ENCODE measurements around the gene RAD51B.

Gene RAD51B

DNA sequence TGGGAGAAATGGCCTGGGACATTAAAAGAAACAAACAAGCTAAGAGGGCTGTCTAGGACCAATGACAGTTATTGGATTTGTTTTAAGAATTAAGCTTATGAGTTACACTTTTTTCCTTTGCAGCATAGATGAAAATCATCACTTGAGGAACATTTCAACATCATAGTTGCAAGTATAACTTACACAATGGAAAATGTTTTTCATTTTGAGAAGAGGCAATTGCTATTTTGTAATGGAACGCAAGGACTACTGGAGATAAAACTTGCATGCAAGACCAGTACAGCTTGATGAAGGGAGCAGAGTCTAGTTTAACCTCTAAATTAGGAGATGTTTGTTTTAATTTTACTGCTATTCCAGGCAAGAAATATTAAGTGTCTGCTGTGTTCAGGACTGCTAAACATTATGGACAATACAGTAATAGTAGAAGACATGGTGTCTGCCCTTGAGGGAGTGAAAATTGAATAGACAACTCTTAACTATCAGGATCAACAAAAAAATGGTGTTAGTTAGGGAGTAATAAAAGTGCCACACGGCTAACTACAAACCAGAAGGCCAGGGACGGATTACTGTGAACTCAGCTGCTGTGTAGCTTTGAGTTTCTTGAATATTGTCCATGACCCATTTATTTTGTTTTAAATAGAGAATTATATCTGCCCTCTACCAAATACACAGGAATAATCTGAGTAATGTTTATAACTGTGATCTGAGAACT lies 374.5 kb downstream of the RAD51B start:
- peaks cover 38% of the 10 kb centered on the region for H3K4me1 ChIP-seq (ENCODE audit: control insufficient read depth, insufficient read depth, low read length)
- no peak overlapping the region for H3K27ac ChIP-seq (ENCODE audit: extremely low read depth, low read depth, low read length)

DNA sequence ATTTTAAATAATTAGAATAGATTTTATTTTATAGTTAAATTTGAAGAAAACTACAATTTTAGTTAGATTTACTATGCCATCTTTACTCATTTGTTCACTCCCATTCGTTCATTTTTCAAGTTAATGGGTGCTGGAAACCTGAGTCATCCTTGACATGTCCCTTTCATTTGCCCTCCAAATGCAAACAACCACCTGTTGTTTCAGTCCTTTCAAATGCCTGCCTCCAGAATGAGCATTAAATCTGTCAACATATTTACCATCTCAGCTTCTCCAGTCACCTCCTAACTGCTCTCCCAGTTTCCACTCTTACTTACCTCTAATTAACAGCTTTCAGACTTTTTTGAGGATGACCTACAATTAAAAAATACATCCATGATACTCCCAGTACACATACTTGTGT lies 375.5 kb downstream of the RAD51B start:
- ChIA-PET POLR2A (no interaction called here), CTCF (no interaction called here)
- H3K4me1 ChIP-seq (ENCODE audit: control insufficient read depth, insufficient read depth, low read length), result peaks cover 38% of the 10 kb centered on the region
- H3K27ac ChIP-seq (ENCODE audit: extremely low read depth, low read depth, low read length), result no peak overlapping the region
- no peak overlapping the region for H3K4me3 ChIP-seq (ENCODE audit: low read depth, low read length)
- no peaks in the 10 kb centered on the region for H3K36me3 ChIP-seq (ENCODE audit: control insufficient read depth in 2 of 2, insufficient read depth in 1 of 2, low read length in 2 of 2)
- H3K9me3 ChIP-seq (ENCODE audit: control insufficient read depth, insufficient read depth, low read depth, low read length), result no peaks in the 10 kb centered on the region
- TF ChIP-seq, protein P1, sequence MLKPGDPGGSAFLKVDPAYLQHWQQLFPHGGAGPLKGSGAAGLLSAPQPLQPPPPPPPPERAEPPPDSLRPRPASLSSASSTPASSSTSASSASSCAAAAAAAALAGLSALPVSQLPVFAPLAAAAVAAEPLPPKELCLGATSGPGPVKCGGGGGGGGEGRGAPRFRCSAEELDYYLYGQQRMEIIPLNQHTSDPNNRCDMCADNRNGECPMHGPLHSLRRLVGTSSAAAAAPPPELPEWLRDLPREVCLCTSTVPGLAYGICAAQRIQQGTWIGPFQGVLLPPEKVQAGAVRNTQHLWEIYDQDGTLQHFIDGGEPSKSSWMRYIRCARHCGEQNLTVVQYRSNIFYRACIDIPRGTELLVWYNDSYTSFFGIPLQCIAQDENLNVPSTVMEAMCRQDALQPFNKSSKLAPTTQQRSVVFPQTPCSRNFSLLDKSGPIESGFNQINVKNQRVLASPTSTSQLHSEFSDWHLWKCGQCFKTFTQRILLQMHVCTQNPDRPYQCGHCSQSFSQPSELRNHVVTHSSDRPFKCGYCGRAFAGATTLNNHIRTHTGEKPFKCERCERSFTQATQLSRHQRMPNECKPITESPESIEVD (tag by site-specific recombination; IDR thresholded peaks at IDR 0.05), result peak; percentile 80
- TF ChIP-seq ZNF174 (tag by site-specific recombination; IDR thresholded peaks at IDR 0.05) (no peak), IKZF3 (tag by site-specific recombination; IDR thresholded peaks at IDR 0.05) (0 out of 2 replicates have a peak, but pooled peaks have one; percentile 58), PRDM1 (tag by site-specific recombination; IDR thresholded peaks at IDR 0.05) (peak; percentile 30; the same call in 1 of the 2 replicates), ZIC2 (tag by site-specific recombination; IDR thresholded peaks at IDR 0.05) (peak; percentile 22; the same call in 1 of the 2 replicates), ZNF701 (tag by site-specific recombination; IDR thresholded peaks at IDR 0.05) (no peak), ZNF558 (tag by site-specific recombination; IDR thresholded peaks at IDR 0.05) (no peak), ZNF629 (tag by site-specific recombination; IDR thresholded peaks at IDR 0.05) (peak; percentile 27; the same call in 1 of the 2 replicates)
- TF ChIP-seq, protein P2, sequence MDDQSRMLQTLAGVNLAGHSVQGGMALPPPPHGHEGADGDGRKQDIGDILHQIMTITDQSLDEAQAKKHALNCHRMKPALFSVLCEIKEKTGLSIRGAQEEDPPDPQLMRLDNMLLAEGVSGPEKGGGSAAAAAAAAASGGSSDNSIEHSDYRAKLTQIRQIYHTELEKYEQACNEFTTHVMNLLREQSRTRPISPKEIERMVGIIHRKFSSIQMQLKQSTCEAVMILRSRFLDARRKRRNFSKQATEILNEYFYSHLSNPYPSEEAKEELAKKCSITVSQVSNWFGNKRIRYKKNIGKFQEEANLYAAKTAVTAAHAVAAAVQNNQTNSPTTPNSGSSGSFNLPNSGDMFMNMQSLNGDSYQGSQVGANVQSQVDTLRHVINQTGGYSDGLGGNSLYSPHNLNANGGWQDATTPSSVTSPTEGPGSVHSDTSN (CRISPR knock-in tag; IDR thresholded peaks at IDR 0.05), result no peak

More for the DNA sequence above, 374.5 kb downstream of the RAD51B start:
- TF ChIP-seq, protein P3, sequence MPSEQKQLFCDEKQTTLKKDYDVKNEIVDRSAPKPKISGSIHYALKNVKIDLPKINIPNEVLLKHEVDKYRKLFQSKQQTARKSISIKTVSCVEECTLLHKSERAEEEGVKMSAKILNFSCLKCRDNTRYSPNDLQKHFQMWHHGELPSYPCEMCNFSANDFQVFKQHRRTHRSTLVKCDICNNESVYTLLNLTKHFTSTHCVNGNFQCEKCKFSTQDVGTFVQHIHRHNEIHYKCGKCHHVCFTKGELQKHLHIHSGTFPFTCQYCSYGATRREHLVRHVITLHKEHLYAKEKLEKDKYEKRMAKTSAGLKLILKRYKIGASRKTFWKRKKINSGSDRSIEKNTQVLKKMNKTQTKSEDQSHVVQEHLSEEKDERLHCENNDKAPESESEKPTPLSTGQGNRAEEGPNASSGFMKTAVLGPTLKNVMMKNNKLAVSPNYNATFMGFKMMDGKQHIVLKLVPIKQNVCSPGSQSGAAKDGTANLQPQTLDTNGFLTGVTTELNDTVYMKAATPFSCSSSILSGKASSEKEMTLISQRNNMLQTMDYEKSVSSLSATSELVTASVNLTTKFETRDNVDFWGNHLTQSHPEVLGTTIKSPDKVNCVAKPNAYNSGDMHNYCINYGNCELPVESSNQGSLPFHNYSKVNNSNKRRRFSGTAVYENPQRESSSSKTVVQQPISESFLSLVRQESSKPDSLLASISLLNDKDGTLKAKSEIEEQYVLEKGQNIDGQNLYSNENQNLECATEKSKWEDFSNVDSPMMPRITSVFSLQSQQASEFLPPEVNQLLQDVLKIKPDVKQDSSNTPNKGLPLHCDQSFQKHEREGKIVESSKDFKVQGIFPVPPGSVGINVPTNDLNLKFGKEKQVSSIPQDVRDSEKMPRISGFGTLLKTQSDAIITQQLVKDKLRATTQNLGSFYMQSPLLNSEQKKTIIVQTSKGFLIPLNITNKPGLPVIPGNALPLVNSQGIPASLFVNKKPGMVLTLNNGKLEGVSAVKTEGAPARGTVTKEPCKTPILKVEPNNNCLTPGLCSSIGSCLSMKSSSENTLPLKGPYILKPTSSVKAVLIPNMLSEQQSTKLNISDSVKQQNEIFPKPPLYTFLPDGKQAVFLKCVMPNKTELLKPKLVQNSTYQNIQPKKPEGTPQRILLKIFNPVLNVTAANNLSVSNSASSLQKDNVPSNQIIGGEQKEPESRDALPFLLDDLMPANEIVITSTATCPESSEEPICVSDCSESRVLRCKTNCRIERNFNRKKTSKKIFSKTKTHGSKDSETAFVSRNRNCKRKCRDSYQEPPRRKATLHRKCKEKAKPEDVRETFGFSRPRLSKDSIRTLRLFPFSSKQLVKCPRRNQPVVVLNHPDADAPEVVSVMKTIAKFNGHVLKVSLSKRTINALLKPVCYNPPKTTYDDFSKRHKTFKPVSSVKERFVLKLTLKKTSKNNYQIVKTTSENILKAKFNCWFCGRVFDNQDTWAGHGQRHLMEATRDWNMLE (tag by site-specific recombination; conservative IDR thresholded peaks at IDR 0.05; ENCODE audit: low read depth), result no peak
- TF ChIP-seq ZNF561 (tag by site-specific recombination; IDR thresholded peaks at IDR 0.05; ENCODE audit: borderline replicate concordance) (no peak), ZNF354C (tag by site-specific recombination; IDR thresholded peaks at IDR 0.05; ENCODE audit: borderline replicate concordance, low read depth) (no peak), WT1 (tag by site-specific recombination; IDR thresholded peaks at IDR 0.05) (0 out of 2 replicates have a peak, but pooled peaks have one; percentile 37), ZNF433 (tag by site-specific recombination; IDR thresholded peaks at IDR 0.05; ENCODE audit: low read depth) (no peak)
- TF ChIP-seq, protein P4, sequence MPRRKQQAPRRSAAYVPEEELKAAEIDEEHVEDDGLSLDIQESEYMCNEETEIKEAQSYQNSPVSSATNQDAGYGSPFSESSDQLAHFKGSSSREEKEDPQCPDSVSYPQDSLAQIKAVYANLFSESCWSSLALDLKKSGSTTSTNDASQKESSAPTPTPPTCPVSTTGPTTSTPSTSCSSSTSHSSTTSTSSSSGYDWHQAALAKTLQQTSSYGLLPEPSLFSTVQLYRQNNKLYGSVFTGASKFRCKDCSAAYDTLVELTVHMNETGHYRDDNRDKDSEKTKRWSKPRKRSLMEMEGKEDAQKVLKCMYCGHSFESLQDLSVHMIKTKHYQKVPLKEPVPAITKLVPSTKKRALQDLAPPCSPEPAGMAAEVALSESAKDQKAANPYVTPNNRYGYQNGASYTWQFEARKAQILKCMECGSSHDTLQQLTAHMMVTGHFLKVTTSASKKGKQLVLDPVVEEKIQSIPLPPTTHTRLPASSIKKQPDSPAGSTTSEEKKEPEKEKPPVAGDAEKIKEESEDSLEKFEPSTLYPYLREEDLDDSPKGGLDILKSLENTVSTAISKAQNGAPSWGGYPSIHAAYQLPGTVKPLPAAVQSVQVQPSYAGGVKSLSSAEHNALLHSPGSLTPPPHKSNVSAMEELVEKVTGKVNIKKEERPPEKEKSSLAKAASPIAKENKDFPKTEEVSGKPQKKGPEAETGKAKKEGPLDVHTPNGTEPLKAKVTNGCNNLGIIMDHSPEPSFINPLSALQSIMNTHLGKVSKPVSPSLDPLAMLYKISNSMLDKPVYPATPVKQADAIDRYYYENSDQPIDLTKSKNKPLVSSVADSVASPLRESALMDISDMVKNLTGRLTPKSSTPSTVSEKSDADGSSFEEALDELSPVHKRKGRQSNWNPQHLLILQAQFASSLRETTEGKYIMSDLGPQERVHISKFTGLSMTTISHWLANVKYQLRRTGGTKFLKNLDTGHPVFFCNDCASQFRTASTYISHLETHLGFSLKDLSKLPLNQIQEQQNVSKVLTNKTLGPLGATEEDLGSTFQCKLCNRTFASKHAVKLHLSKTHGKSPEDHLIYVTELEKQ (tag by site-specific recombination; IDR thresholded peaks at IDR 0.05; ENCODE audit: borderline replicate concordance), result no peak
- TF ChIP-seq, protein P5, sequence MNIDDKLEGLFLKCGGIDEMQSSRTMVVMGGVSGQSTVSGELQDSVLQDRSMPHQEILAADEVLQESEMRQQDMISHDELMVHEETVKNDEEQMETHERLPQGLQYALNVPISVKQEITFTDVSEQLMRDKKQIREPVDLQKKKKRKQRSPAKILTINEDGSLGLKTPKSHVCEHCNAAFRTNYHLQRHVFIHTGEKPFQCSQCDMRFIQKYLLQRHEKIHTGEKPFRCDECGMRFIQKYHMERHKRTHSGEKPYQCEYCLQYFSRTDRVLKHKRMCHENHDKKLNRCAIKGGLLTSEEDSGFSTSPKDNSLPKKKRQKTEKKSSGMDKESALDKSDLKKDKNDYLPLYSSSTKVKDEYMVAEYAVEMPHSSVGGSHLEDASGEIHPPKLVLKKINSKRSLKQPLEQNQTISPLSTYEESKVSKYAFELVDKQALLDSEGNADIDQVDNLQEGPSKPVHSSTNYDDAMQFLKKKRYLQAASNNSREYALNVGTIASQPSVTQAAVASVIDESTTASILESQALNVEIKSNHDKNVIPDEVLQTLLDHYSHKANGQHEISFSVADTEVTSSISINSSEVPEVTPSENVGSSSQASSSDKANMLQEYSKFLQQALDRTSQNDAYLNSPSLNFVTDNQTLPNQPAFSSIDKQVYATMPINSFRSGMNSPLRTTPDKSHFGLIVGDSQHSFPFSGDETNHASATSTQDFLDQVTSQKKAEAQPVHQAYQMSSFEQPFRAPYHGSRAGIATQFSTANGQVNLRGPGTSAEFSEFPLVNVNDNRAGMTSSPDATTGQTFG (tag by site-specific recombination; IDR thresholded peaks at IDR 0.05; ENCODE audit: borderline replicate concordance), result no peak
- H3K4me3 ChIP-seq (ENCODE audit: low read depth, low read length), result no peak overlapping the region
- H3K36me3 ChIP-seq (ENCODE audit: control insufficient read depth in 2 of 2, insufficient read depth in 1 of 2, low read length in 2 of 2), result no peaks in the 10 kb centered on the region
- no peaks in the 10 kb centered on the region for H3K9me3 ChIP-seq (ENCODE audit: control insufficient read depth, insufficient read depth, low read depth, low read length)
- POLR2A ChIA-PET, result no interaction called here
- CTCF ChIA-PET, result interaction anchor here (0.6 kb wide), 3 partner anchors 49 to 533 kb away, joined by 3 to 4 read pairs (median 3); no protein-coding TSS in a partner anchor

Measured in HEK293 (cell line).